HepG2 (cell line): ENCODE data around the gene RPS6KB1. TPM values are rescaled to one million over a fixed set of nuclear protein-coding genes. Genes with fewer than 3 reads are reported as not detected.
A peak's percentile ranks its signal among the peaks of the same experiment; 100 is the strongest.

ENCODE experiments used
- BHLHE40 ChIP-seq: IDR thresholded peaks from 2 replicates; pipeline ENCODE4 v1.6.1; 2011; ENCODE audit warnings: low read length, improper control_type of control experiment
- BORCS8-MEF2B ChIP-seq: sonication (generic); formaldehyde crosslinking; IDR thresholded peaks from 2 replicates; pipeline ENCODE4 v1.8.0; 2022; ENCODE audit warnings: mild to moderate bottlenecking, missing genetic modification reagents
- CBX5 ChIP-seq: sonication (generic); formaldehyde crosslinking; IDR thresholded peaks from 2 replicates; pipeline ENCODE4 v1.4.0; 2020; ENCODE audit warnings: missing genetic modification reagents, borderline replicate concordance
- GZF1 ChIP-seq: sonication (generic); formaldehyde crosslinking; IDR thresholded peaks from 2 replicates; pipeline ENCODE4 v1.5.1; 2020; ENCODE audit warnings: mild to moderate bottlenecking, missing genetic modification reagents
- KLF9 ChIP-seq: IDR thresholded peaks from 2 replicates; pipeline ENCODE4 v1.6.1; 2016; ENCODE audit warnings: low read depth
- NFE2 ChIP-seq: sonication (generic); formaldehyde crosslinking; IDR thresholded peaks from 2 replicates; pipeline ENCODE4 v1.4.0; 2020; ENCODE audit warnings: missing genetic modification reagents
- POLR2G ChIP-seq: fragments of 200-400 bp; formaldehyde crosslinking; IDR thresholded peaks from 2 replicates; pipeline ENCODE4 v1.6.1; 2018; ENCODE audit warnings: mild to moderate bottlenecking, low read depth, low read length, moderate library complexity
- RBM39 ChIP-seq: fragments of 200-400 bp; formaldehyde crosslinking; IDR thresholded peaks from one replicate; pipeline ENCODE4 v1.6.1; 2018; ENCODE audit warnings: antibody characterized with exemption, mild to moderate bottlenecking, low read depth, low read length; ENCODE audit not compliant: poor library complexity, severe bottlenecking
- RFX5 ChIP-seq: IDR thresholded peaks from 2 replicates; pipeline ENCODE4 v1.6.1; 2011; ENCODE audit warnings: low read depth, low read length, improper control_type of control experiment
- RFXAP ChIP-seq: sonication (generic); formaldehyde crosslinking; IDR thresholded peaks from 2 replicates; pipeline ENCODE4 v1.4.0; 2020; ENCODE audit warnings: missing genetic modification reagents, borderline replicate concordance
- SMYD3 ChIP-seq: sonication (generic); formaldehyde crosslinking; IDR thresholded peaks from 2 replicates; pipeline ENCODE4 v1.8.1; 2023; ENCODE audit warnings: mild to moderate bottlenecking, missing genetic modification reagents
- SRY ChIP-seq: sonication (generic); formaldehyde crosslinking; IDR thresholded peaks from 2 replicates; pipeline ENCODE4 v1.8.0; 2022; ENCODE audit warnings: mild to moderate bottlenecking, missing genetic modification reagents
- SUZ12 ChIP-seq: fragments of 150-350 bp; IDR thresholded peaks from 2 replicates; pipeline ENCODE4 v1.6.1; 2014; ENCODE audit warnings: low read depth, low read length
- TP53 ChIP-seq: sonication (generic); formaldehyde crosslinking; conservative IDR thresholded peaks from 2 replicates; pipeline ENCODE4 v1.4.0; 2020; ENCODE audit warnings: missing genetic modification reagents
- XRCC5 ChIP-seq: fragments of 200-400 bp; formaldehyde crosslinking; optimal IDR thresholded peaks from 2 replicates; pipeline ENCODE3; 2017; ENCODE audit warnings: mild to moderate bottlenecking, low read length
- ZKSCAN1 ChIP-seq: fragments of 150-350 bp; IDR thresholded peaks from 2 replicates; pipeline ENCODE4 v1.6.1; 2014; ENCODE audit warnings: low read length
- ZNF20 ChIP-seq: sonication (generic); formaldehyde crosslinking; IDR thresholded peaks from 2 replicates; pipeline ENCODE4 v1.4.0; 2020; ENCODE audit warnings: mild to moderate bottlenecking, moderate library complexity, missing genetic modification reagents
- ZNF501 ChIP-seq: sonication (generic); formaldehyde crosslinking; IDR thresholded peaks from 2 replicates; pipeline ENCODE4 v1.5.1; 2020; ENCODE audit warnings: mild to moderate bottlenecking, moderate library complexity, missing genetic modification reagents
- ZNF598 ChIP-seq: sonication (generic); formaldehyde crosslinking; IDR thresholded peaks from 2 replicates; pipeline ENCODE4 v1.5.1; 2020; ENCODE audit warnings: mild to moderate bottlenecking, missing genetic modification reagents, borderline replicate concordance
- ZNF790 ChIP-seq: sonication (generic); formaldehyde crosslinking; IDR thresholded peaks from 2 replicates; pipeline ENCODE4 v1.8.0; 2022; ENCODE audit warnings: missing genetic modification reagents, mild to moderate bottlenecking, borderline replicate concordance
- polyA plus RNA-seq, 8 experiments: library from polyadenylated mRNA; depleted of rRNA in 3 of 8; stranded (reverse) in 7 of 8; unstranded in 1 of 8; fragments of >200 nt; fragmentation: Illumina TruSeq in 4 of 8; extraction: Trizol in 4 of 8; gene quantifications; 2 replicates each; pipeline versions ENCODE4 v1.2.1 to v1.2.3, GENCODE V29; 2011 to 2016; ENCODE audit warnings: low read depth in 4 of 8, missing spikeins in 1 of 8, mixed read lengths in 1 of 8; ENCODE audit not compliant: insufficient read depth in 1 of 8
- total RNA-seq, 5 experiments: library from RNA; depleted of rRNA; stranded (reverse); fragments of >200 nt; fragmentation: Illumina TruSeq; extraction: Trizol; gene quantifications; 2 replicates each; pipeline ENCODE4 v1.2.3, GENCODE V29; 2016; ENCODE audit warnings: low read depth in 1 of 5
- TF ChIP-seq, protein P1 (sequence below): sonication (generic); formaldehyde crosslinking; IDR thresholded peaks from 2 replicates; pipeline ENCODE4 v1.4.0; 2020; ENCODE audit warnings: low read depth, mild to moderate bottlenecking, missing genetic modification reagents
- TF ChIP-seq, protein P2 (sequence below): IDR thresholded peaks from 2 replicates; pipeline ENCODE4 v1.6.1; 2016; ENCODE audit warnings: low read depth, borderline replicate concordance
- TF ChIP-seq, protein P3 (sequence below): sonication (generic); formaldehyde crosslinking; IDR thresholded peaks from 2 replicates; pipeline ENCODE4 v1.4.0; 2020; ENCODE audit warnings: missing genetic modification reagents
- TF ChIP-seq, protein P4 (sequence below): sonication (generic); formaldehyde crosslinking; IDR thresholded peaks from 2 replicates; pipeline ENCODE4 v1.8.1; 2022; ENCODE audit warnings: low read depth, mild to moderate bottlenecking, missing genetic modification reagents
- TF ChIP-seq, protein P5 (sequence below): IDR thresholded peaks from 2 replicates; pipeline ENCODE4 v1.6.1; 2016; ENCODE audit warnings: missing genetic modification reagents, missing compliant biosample characterization

The RPS6KB1 gene
- total and polyA plus RNA-seq, 2 of the 13 experiments (the other 11 are each of a cell fraction or from before 2014, with no cell fraction given): 16.5 to 42.2 TPM

DNA sequence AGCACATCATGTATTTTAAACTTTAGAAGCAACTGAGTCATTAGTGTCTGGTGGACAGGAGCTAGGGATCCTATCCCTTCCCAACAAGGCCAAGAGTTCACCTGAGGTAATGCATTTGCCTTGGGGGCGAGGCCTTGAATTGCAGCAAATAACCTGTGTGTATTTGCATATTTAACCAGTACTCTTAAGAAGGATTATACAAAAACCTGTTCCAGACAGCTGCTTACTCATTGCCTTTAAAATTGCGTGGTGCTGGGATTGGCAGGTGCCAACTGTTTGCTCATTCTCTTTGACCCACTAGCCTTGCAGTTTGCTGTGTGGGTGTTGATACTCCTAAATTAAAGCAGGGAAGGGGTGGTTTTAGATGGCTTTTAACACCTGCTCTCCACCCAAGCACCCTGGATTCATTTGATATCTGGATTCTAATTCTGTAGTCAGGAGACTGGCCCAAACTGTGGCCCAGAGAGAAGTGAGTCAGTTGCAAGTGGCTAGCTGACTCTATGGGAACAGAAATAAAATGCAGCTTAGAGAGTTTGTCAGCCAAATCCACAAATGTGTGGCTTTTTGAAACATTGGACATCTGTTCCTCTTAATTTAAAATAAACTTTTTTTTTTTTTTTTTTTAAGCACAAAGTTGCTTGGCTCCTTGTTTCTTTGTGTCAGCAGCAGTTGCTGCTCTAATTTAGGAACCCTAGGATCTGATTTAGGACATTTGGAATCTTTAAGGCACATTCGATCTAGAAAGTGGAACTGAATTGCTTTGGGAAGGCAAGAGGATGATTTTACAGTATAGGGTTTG, 47.1 kb upstream of the RPS6KB1 start (continued):
- TF ChIP-seq, protein P1, sequence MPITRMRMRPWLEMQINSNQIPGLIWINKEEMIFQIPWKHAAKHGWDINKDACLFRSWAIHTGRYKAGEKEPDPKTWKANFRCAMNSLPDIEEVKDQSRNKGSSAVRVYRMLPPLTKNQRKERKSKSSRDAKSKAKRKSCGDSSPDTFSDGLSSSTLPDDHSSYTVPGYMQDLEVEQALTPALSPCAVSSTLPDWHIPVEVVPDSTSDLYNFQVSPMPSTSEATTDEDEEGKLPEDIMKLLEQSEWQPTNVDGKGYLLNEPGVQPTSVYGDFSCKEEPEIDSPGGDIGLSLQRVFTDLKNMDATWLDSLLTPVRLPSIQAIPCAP (CRISPR knock-in tag): no peak
- TF ChIP-seq, protein P2, sequence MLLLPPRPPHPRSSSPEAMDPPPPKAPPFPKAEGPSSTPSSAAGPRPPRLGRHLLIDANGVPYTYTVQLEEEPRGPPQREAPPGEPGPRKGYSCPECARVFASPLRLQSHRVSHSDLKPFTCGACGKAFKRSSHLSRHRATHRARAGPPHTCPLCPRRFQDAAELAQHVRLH (CRISPR knock-in tag): 0 out of 2 replicates have a peak, but pooled peaks have one; percentile 34
- no peak for TF ChIP-seq SRY (CRISPR knock-in tag)
- 0 out of 2 replicates have a peak, but pooled peaks have one; percentile 33 for TF ChIP-seq ZNF20 (CRISPR knock-in tag)
- TF ChIP-seq RFX5: no peak
- no peak for TF ChIP-seq SUZ12
- peak; percentile 33; the same call in 1 of the 2 replicates for TF ChIP-seq BHLHE40
- no peak for TF ChIP-seq GZF1 (CRISPR knock-in tag)
- TF ChIP-seq KLF9 (CRISPR knock-in tag): no peak
- no peak for TF ChIP-seq XRCC5
- no peak for TF ChIP-seq ZNF598
- TF ChIP-seq NFE2 (CRISPR knock-in tag): no peak
- TF ChIP-seq CBX5 (CRISPR knock-in tag): 0 out of 2 replicates have a peak, but pooled peaks have one; percentile 44
- TF ChIP-seq RBM39: no peak
- no peak for TF ChIP-seq ZNF790 (CRISPR knock-in tag)
- TF ChIP-seq, protein P3, sequence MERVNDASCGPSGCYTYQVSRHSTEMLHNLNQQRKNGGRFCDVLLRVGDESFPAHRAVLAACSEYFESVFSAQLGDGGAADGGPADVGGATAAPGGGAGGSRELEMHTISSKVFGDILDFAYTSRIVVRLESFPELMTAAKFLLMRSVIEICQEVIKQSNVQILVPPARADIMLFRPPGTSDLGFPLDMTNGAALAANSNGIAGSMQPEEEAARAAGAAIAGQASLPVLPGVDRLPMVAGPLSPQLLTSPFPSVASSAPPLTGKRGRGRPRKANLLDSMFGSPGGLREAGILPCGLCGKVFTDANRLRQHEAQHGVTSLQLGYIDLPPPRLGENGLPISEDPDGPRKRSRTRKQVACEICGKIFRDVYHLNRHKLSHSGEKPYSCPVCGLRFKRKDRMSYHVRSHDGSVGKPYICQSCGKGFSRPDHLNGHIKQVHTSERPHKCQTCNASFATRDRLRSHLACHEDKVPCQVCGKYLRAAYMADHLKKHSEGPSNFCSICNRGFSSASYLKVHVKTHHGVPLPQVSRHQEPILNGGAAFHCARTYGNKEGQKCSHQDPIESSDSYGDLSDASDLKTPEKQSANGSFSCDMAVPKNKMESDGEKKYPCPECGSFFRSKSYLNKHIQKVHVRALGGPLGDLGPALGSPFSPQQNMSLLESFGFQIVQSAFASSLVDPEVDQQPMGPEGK (CRISPR knock-in tag): peak; percentile 61
- no peak for TF ChIP-seq ZNF501 (CRISPR knock-in tag)
- no peak for TF ChIP-seq RFXAP
- TF ChIP-seq BORCS8-MEF2B (CRISPR knock-in tag): 0 out of 2 replicates have a peak, but pooled peaks have one; percentile 37
- TF ChIP-seq TP53 (CRISPR knock-in tag): no peak
- 0 out of 2 replicates have a peak, but pooled peaks have one; percentile 7 for TF ChIP-seq SMYD3 (CRISPR knock-in tag)
- TF ChIP-seq ZKSCAN1: no peak
- peak; percentile 83 for TF ChIP-seq POLR2G
- TF ChIP-seq, protein P4, sequence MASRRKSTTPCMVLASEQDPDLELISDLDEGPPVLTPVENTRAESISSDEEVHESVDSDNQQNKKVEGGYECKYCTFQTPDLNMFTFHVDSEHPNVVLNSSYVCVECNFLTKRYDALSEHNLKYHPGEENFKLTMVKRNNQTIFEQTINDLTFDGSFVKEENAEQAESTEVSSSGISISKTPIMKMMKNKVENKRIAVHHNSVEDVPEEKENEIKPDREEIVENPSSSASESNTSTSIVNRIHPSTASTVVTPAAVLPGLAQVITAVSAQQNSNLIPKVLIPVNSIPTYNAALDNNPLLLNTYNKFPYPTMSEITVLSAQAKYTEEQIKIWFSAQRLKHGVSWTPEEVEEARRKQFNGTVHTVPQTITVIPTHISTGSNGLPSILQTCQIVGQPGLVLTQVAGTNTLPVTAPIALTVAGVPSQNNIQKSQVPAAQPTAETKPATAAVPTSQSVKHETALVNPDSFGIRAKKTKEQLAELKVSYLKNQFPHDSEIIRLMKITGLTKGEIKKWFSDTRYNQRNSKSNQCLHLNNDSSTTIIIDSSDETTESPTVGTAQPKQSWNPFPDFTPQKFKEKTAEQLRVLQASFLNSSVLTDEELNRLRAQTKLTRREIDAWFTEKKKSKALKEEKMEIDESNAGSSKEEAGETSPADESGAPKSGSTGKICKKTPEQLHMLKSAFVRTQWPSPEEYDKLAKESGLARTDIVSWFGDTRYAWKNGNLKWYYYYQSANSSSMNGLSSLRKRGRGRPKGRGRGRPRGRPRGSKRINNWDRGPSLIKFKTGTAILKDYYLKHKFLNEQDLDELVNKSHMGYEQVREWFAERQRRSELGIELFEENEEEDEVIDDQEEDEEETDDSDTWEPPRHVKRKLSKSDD: no peak
- TF ChIP-seq, protein P5, sequence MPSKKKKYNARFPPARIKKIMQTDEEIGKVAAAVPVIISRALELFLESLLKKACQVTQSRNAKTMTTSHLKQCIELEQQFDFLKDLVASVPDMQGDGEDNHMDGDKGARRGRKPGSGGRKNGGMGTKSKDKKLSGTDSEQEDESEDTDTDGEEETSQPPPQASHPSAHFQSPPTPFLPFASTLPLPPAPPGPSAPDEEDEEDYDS: peak; percentile 67; the same call in 1 of the 2 replicates
